ENCODE measurements around the gene DIS3L2.
"Not testable (repeated sequence)": the region's sequence is repeated elsewhere in the genome, so short reads cannot be mapped to it uniquely, and the experiment has no call there.

The DIS3L2 gene

DNA sequence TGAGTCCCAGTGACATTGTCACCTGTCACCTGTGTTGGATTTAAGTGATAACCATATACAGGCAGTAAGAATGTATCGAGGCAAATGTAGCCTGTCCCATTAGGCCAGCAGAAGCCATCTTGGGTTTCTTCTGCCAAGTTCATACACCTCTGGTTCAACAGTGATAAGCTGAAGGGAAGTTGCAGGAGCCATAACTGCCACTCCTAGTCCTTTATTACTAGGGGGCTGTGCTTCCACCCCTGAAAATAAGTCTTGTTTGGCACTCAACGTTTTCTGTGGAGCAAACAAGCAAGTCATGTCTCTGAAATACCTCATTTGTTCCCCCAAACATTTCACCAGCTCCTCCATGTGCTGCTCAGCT lies 358.9 kb downstream of the DIS3L2 start:
- H3K27me3 ChIP-seq (ENCODE audit: low read depth, low read length): no peaks in the 10 kb centered on the region
- no peak overlapping the region for H3K27ac ChIP-seq (ENCODE audit: low read length)
- H3K4me1 ChIP-seq (ENCODE audit: control insufficient read depth in 1 of 2, insufficient read depth in 2 of 2, low read length in 2 of 2): no peaks in the 10 kb centered on the region
- H3K9me3 ChIP-seq (ENCODE audit: control insufficient read depth in 1 of 2, low read length in 2 of 2): no peaks in the 10 kb centered on the region
- H3K36me3 ChIP-seq (ENCODE audit: control insufficient read depth in 1 of 2, insufficient read depth in 2 of 2, low read length in 2 of 2): no peaks in the 10 kb centered on the region
- no peak overlapping the region for H3K4me3 ChIP-seq (ENCODE audit: low read depth in 1 of 2, low read length in 2 of 2)

DNA sequence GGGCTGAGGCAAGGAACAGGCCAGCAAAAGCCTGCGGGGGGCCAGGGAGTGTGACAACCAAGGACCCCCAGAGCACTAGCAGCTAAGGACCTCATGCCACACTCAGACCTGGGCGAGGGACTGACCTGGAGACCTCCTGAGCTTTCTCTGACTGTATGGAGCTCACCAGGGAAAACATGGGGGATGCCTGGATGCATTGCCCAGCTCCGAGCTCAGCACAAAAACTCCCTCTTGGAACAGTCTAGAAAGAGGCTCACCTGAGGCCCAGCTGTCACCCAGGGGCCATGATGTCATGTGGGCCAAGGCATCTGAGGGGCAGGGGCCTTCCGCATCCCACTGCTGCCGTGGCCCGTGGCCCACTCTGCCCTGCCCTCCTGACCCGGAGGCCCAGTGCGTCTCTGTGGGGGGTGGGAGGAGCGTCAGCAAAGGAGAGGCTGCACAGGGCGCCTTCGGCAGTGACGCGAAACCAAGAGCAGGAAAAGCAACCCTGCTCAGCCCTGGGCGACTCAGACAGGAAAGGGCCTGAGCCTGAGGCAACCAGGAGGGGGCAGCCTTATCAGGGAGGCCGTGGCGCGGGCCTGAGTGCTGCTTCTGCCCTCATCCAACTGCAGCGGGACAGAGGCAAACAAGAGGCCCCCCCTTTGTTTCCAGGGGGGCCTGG lies 359.8 kb downstream of the DIS3L2 start:
- Histone ChIP-seq H3K4me1 (ENCODE audit: control insufficient read depth in 1 of 2, insufficient read depth in 2 of 2, low read length in 2 of 2) (no peaks in the 10 kb centered on the region), H3K27me3 (ENCODE audit: low read depth, low read length) (no peaks in the 10 kb centered on the region), H3K36me3 (ENCODE audit: control insufficient read depth in 1 of 2, insufficient read depth in 2 of 2, low read length in 2 of 2) (no peaks in the 10 kb centered on the region), H3K4me3 (ENCODE audit: low read depth in 1 of 2, low read length in 2 of 2) (no peak overlapping the region), H3K27ac (ENCODE audit: low read length) (no peak overlapping the region), H3K9me3 (ENCODE audit: control insufficient read depth in 1 of 2, low read length in 2 of 2) (no peaks in the 10 kb centered on the region)

DNA sequence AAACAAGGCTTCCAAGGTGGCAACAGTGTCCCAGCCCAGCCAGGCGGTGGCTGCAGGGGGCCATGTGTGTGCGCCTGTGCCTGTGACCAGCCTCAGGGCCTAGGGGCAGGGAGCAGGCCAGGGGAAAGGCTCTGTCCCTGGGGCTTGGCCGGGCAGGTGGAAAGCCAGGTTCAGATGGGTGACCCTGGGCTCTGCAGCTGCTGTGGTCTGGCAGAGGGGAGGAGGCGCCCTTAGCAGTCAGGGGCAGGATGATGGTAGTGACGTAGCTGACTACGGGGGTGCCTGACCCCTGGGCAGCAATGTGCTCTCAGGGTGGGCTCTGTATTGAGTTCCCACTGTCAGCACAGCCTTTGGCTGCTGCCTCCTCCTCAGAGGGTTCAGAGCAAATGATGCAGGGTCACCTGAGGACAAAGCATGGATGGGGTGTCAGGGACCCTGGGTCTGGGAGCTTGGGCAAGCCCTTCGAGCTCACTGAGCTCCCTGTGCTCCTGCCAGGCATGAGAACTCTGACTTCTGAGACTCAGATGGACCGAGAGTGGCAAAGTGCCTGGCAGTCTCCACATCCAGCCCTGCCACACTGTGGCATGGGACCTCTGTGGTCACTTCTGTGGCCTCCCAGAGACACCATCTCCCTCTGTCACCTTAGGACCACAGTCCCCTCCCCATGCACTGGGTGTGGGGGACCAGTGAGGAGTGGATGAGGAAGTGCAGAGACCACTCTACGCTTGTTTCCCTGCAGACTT lies 360.5 kb downstream of the DIS3L2 start:
- H3K27me3 ChIP-seq (ENCODE audit: low read depth, low read length): no peaks in the 10 kb centered on the region
- no peak overlapping the region for H3K27ac ChIP-seq (ENCODE audit: low read length)
- H3K4me3 ChIP-seq (ENCODE audit: low read depth in 1 of 2, low read length in 2 of 2): no peak overlapping the region
- H3K4me1 ChIP-seq (ENCODE audit: control insufficient read depth in 1 of 2, insufficient read depth in 2 of 2, low read length in 2 of 2): no peaks in the 10 kb centered on the region
- no peaks in the 10 kb centered on the region for H3K9me3 ChIP-seq (ENCODE audit: control insufficient read depth in 1 of 2, low read length in 2 of 2)
- H3K36me3 ChIP-seq (ENCODE audit: control insufficient read depth in 1 of 2, insufficient read depth in 2 of 2, low read length in 2 of 2): no peaks in the 10 kb centered on the region

DNA sequence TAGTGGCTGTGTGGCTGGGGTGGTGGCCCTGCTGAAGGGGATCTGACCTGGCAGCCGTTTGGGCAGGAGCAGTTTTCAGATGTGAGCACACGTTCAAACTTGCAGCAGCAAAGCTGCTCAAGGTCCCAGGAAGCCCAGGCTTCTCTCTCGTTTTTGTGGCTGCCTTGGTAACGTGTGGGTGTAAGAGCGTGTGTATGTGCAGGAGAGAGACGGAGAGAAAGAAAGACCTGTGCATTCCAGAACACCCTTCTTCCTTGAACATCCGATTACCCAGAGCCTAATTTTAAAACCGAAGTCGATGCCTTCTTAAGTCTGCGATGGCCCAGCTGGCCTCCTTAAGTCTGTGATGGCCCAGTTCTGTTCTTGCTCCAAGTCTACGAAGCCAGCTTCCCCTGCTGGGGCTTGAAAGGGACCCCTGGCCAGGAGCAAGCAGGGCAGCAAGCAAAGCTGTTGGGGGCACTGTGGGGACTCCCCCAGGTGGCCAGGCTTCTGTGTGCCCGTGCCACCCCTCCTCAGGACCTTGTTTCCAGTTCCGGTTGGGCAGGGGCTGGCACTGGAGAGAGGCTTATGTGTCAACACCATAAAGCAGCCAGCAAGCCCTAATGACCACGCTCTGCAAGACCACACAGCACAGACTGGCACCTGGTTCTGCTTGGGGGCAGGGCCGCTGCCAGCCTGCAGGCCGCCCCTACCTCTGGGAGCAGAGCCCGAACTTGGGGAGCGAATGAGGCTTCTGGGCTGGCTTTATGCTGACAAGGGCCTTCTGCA lies 361.2 kb downstream of the DIS3L2 start:
- H3K9me3 ChIP-seq (ENCODE audit: control insufficient read depth in 1 of 2, low read length in 2 of 2): no peaks in the 10 kb centered on the region
- H3K36me3 ChIP-seq (ENCODE audit: control insufficient read depth in 1 of 2, insufficient read depth in 2 of 2, low read length in 2 of 2): no peaks in the 10 kb centered on the region
- no peaks in the 10 kb centered on the region for H3K4me1 ChIP-seq (ENCODE audit: control insufficient read depth in 1 of 2, insufficient read depth in 2 of 2, low read length in 2 of 2)
- no peak overlapping the region for H3K4me3 ChIP-seq (ENCODE audit: low read depth in 1 of 2, low read length in 2 of 2)
- no peak overlapping the region for H3K27ac ChIP-seq (ENCODE audit: low read length)
- no peaks in the 10 kb centered on the region for H3K27me3 ChIP-seq (ENCODE audit: low read depth, low read length)

DNA sequence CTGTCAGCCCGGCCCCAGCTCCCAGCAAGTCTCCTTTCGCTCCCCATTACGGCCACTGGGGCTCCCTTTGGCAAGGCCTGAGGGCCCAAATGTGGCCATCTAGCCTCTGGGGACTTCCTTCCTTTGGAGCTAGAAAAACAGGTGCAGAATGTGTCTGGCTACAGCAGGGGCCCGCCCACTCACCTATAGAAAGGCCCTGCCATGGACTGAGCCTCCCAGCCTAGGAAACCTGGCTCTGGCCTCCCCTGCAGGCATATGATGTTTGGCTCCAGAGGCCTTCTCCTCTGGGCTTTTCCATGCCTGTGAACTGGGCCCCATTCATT lies 361.8 kb downstream of the DIS3L2 start:
- Histone ChIP-seq H3K27me3 (ENCODE audit: low read depth, low read length) (no peaks in the 10 kb centered on the region), H3K36me3 (ENCODE audit: control insufficient read depth in 1 of 2, insufficient read depth in 2 of 2, low read length in 2 of 2) (no peaks in the 10 kb centered on the region), H3K27ac (ENCODE audit: low read length) (no peak overlapping the region), H3K4me1 (ENCODE audit: control insufficient read depth in 1 of 2, insufficient read depth in 2 of 2, low read length in 2 of 2) (no peaks in the 10 kb centered on the region), H3K9me3 (ENCODE audit: control insufficient read depth in 1 of 2, low read length in 2 of 2) (no peaks in the 10 kb centered on the region), H3K4me3 (ENCODE audit: low read depth in 1 of 2, low read length in 2 of 2) (no peak overlapping the region)

DNA sequence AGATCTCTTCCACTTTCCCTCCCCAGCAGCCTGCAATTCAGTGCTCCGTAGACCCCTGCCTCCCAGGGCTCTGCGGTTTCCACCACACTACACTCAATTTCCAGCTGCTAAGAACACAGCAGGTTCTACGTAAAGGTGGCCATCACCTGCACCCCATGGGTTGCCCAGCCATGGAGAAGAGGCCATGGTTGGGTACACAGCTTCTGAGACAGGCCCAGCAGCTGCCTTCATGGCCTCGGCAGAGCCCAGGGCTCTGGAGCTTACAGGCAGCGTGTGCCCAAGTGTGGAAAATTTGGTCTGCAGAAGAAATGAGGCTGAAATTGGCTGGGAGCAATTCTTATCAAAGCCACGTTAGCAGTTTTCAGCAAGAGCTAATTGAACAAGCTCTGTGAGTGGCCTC lies 362.5 kb downstream of the DIS3L2 start:
- not testable (repeated sequence) for H3K4me1 ChIP-seq (ENCODE audit: control insufficient read depth in 1 of 2, insufficient read depth in 2 of 2, low read length in 2 of 2); H3K9me3 ChIP-seq (ENCODE audit: control insufficient read depth in 1 of 2, low read length in 2 of 2); H3K36me3 ChIP-seq (ENCODE audit: control insufficient read depth in 1 of 2, insufficient read depth in 2 of 2, low read length in 2 of 2); H3K4me3 ChIP-seq (ENCODE audit: low read depth in 1 of 2, low read length in 2 of 2); H3K27ac ChIP-seq (ENCODE audit: low read length); H3K27me3 ChIP-seq (ENCODE audit: low read depth, low read length)

DNA sequence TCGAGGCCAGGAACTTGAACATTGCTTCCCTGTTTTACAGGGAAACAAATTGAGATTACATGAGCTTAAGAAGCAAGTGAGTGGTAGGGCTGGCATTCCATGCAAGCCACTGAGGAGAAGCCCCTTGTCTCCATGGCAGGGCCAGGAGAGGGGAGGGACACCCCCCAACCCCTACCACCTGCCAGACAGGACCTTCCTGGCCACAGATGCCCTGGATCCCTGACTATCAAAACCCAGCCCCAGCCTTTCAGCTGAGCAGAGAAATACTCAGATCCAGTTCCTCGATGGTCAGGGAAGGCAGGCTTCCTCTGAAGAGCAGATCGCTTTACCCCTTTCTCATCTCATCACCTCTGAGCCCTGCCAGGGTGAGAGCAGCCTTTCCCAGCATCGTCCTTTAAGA lies 363.3 kb downstream of the DIS3L2 start:
- Histone ChIP-seq H3K27me3 (ENCODE audit: low read depth, low read length) (no peaks in the 10 kb centered on the region), H3K27ac (ENCODE audit: low read length) (no peak overlapping the region), H3K4me3 (ENCODE audit: low read depth in 1 of 2, low read length in 2 of 2) (no peak overlapping the region), H3K36me3 (ENCODE audit: control insufficient read depth in 1 of 2, insufficient read depth in 2 of 2, low read length in 2 of 2) (no peaks in the 10 kb centered on the region), H3K4me1 (ENCODE audit: control insufficient read depth in 1 of 2, insufficient read depth in 2 of 2, low read length in 2 of 2) (no peaks in the 10 kb centered on the region), H3K9me3 (ENCODE audit: control insufficient read depth in 1 of 2, low read length in 2 of 2) (no peaks in the 10 kb centered on the region)

DNA sequence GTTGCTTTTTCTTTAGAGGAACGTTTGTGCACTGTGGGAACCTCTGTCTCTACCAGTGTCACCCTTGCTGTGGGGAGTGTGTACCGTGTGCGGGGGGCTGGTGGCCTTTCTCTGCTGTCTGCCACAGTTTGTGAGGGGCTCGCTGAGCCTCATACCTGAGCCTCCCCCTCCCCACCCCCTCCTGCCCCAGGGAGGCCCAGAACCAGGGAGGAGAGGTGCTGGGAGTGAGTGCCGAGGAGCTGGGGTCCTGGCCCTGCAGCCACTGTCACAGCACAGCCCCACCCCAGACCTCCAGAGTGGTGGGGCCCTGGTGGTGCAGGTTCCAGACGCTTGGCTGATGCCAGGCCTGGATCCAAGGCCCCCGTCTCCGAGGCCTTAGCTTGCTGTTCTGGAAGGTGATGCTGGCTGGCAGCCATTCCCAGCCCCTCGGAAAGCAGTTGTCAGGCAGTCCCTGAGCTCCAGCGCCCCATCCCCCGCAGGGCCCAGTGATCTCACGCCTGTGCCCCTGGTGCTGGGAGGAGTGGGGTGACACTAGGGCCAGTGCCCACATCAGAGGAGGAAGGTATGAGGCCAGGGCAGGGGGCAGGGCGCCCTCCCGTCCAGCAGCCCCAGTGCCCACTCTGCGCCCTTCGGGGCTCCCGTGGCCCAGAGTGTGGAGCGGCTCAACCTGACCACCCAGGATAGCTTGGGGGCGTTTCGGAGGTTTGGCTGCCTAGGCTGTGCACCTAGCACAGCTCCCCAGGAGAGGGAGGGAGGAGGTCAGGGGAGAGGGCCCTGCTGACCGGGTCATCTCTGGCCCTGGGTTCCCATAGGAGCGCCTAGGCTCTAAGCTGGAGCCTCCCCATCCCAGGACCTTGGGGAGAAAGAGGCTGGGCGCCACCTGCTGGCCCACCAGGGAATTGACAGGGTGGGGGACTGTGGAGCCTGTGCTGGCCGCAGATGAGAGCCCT lies 364.1 kb downstream of the DIS3L2 start:
- Histone ChIP-seq H3K4me1 (ENCODE audit: control insufficient read depth in 1 of 2, insufficient read depth in 2 of 2, low read length in 2 of 2) (peaks cover 0 to 2% of the 10 kb centered on the region in 2 donors), H3K27me3 (ENCODE audit: low read depth, low read length) (no peaks in the 10 kb centered on the region), H3K4me3 (ENCODE audit: low read depth in 1 of 2, low read length in 2 of 2) (no peak overlapping the region), H3K9me3 (ENCODE audit: control insufficient read depth in 1 of 2, low read length in 2 of 2) (no peaks in the 10 kb centered on the region), H3K36me3 (ENCODE audit: control insufficient read depth in 1 of 2, insufficient read depth in 2 of 2, low read length in 2 of 2) (no peaks in the 10 kb centered on the region), H3K27ac (ENCODE audit: low read length) (no peak overlapping the region)

DNA sequence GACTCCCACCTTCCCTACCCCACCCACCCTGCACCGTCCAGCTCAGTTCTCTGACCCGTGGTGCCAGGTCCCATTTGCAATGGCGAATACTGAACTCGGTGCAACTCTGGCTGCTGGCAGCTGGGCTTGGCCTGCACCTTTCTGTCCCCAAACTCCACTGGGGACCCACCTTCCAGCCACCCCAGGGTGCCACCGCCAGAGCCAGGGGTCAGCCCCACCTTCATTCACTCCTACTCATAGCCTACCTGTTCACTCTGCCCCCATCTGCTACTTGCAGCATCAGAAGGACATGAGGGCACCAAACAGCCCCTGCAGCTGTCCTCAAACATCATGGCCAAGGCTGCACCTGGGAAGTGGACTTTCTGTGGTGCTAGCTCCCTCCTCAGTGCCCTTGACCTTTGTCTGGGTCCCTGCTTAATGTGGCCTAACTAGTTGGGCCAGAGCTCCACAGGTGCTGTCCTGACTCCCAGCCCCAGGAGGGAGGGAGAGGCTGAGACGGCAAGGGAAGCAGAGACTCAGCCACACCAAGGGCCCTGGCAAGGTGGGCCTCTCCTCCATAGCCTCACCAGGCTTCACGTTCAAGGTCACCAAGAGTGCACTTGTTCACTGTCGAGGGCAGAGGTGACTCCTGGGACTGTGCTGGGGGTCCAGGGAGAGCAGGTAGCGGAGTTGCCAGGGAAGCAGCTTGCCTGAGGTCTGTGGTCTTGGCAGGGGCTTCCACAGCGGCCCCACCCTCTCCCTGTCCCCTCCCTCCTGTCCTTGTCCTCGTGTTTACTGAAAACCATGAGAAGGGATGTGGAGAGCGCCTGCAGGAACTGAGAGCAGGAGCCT lies 365.0 kb downstream of the DIS3L2 start:
- not testable (repeated sequence) for H3K9me3 ChIP-seq (ENCODE audit: control insufficient read depth in 1 of 2, low read length in 2 of 2); H3K4me3 ChIP-seq (ENCODE audit: low read depth in 1 of 2, low read length in 2 of 2); H3K4me1 ChIP-seq (ENCODE audit: control insufficient read depth in 1 of 2, insufficient read depth in 2 of 2, low read length in 2 of 2); H3K27ac ChIP-seq (ENCODE audit: low read length); H3K27me3 ChIP-seq (ENCODE audit: low read depth, low read length); H3K36me3 ChIP-seq (ENCODE audit: control insufficient read depth in 1 of 2, insufficient read depth in 2 of 2, low read length in 2 of 2)

DNA sequence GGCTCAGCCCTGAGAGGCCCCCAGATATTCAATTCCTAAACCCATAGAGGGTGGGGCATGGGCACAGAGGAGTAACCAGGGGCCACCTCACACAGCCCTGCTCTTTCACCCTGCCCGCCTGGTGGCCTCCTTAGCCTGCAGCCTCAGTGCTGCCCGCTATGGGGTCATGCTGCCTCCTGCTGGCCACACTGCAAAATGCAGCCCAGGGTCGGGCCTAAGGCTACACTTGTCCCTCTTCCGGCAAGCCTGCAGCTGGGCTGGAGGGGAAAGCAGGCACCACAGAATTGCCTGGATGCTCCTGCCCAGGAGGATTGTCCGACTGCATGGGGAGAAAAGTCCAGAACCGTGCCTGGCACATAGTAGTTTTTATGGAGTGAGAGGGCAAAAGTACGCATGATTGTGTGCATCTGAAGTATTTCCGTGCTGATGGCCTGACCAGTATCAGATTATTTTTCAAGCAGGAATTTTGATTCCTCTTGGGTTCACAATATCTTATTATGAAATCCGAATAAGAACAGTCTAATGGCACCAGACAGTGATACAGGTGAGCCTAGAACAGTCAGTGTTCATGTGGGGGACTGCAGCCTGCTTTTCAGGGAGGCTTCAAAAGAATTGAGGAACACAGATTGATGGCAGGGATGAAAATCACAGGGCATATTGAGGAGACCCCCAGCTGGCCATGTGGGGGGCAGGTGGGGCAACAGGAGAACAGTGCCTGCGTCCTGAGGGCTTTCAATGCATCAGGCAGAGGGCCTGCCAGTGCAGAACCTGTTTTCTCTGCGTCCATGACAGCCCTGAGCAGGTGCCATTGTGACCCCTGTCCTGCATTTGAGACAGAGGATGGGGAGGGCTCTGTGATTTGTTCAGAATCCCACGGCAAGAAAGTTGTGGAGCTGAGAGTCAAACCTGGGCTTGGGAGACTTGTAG lies 365.9 kb downstream of the DIS3L2 start:
- peaks cover 0 to 3% of the 10 kb centered on the region in 2 donors for H3K4me1 ChIP-seq (ENCODE audit: control insufficient read depth in 1 of 2, insufficient read depth in 2 of 2, low read length in 2 of 2)
- no peaks in the 10 kb centered on the region for H3K27me3 ChIP-seq (ENCODE audit: low read depth, low read length)
- no peaks in the 10 kb centered on the region for H3K36me3 ChIP-seq (ENCODE audit: control insufficient read depth in 1 of 2, insufficient read depth in 2 of 2, low read length in 2 of 2)
- no peak overlapping the region for H3K27ac ChIP-seq (ENCODE audit: low read length)
- H3K9me3 ChIP-seq (ENCODE audit: control insufficient read depth in 1 of 2, low read length in 2 of 2): no peaks in the 10 kb centered on the region
- no peak overlapping the region for H3K4me3 ChIP-seq (ENCODE audit: low read depth in 1 of 2, low read length in 2 of 2)

Data from muscle layer of duodenum (tissue), 2 donors.